ENCODE data around the gene IL15.

GRCh38 chr4:141643557-141643956 is 7.2 kb downstream of the IL15 start:
- TF ChIP-seq CTCF (conservative IDR thresholded peaks at IDR 0.05; ENCODE audit: low read depth in 2 of 2) (no peak), REST (IDR thresholded peaks at IDR 0.05; ENCODE audit: unreplicated experiment) (no peak), EZH2 (IDR thresholded peaks at IDR 0.05; ENCODE audit: low read depth, unreplicated experiment) (no peak), EZH2phosphoT487 (IDR thresholded peaks at IDR 0.05; ENCODE audit: unreplicated experiment) (no peak), POLR2AphosphoS5 (IDR thresholded peaks at IDR 0.05; ENCODE audit: low read depth) (no peak), STAT1 (IDR thresholded peaks at IDR 0.05; ENCODE audit: unreplicated experiment) (no peak)
